ENCODE data around the gene PRR35. TPM values are rescaled to one million over a fixed set of nuclear protein-coding genes. Genes with fewer than 3 reads are reported as not detected.

PRR35 gene
- total RNA-seq, 2 donors from 2014 or later: not detected

DNA sequence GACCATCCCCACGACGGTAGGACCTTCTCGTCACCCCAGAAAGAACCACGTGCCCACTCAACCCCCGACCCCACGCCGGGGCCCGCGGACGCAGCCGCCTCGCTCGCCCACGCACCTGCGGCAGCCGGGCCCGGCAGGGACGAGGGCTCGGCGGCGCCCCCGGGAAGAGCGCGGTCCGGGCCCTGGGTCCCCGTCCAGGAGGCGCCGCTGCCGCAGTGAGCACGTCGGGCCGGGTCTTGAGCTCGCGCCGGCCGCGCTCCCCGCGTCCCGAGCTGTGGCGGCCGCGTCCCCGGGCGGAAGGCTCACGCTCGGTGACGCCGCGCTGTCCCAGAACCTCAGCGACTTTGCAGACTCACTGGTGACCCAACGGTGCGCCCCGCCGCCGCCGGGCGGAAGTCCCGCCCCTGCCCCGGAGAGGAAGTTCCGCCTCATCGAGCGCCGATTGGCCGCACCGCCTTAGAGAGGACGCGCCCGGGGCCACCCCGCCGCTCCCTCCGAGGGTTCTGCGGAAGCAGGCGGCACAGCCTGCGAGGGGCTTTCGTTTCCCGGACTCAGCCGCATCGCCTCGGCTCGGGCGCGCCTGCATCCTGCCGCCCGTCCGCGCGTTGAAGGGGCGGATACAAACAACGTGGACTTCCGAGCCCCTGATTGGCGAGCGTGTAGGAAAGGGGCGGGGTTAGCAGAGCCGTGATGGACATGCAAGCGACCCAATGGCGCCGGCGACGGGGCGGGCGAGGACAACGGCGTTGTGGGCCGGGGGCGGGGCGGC, 28.9 kb downstream of the PRR35 start:
- Histone ChIP-seq H3K4me1 (peaks cover 70% of the 10 kb centered on the region), H3K4me3 (peak overlapping the region; percentile 44 to 69), H3K9me3 (no peaks in the 10 kb centered on the region), H3K27me3 (no peaks in the 10 kb centered on the region), H3K27ac (peak overlapping the region; percentile 98 to 100 (median 99)), H3K36me3 (replicated peaks in 1 of 2; ENCODE audit: insufficient read depth in 1 of 2, low read depth in 2 of 2) (no peaks in the 10 kb centered on the region)
- WGBS, 2 donors: 0% methylated on average over 106 of the region's 107 CpGs; no CpG with 5 or more reads in 1 of the 2 donors
- TF ChIP-seq, protein P1, sequence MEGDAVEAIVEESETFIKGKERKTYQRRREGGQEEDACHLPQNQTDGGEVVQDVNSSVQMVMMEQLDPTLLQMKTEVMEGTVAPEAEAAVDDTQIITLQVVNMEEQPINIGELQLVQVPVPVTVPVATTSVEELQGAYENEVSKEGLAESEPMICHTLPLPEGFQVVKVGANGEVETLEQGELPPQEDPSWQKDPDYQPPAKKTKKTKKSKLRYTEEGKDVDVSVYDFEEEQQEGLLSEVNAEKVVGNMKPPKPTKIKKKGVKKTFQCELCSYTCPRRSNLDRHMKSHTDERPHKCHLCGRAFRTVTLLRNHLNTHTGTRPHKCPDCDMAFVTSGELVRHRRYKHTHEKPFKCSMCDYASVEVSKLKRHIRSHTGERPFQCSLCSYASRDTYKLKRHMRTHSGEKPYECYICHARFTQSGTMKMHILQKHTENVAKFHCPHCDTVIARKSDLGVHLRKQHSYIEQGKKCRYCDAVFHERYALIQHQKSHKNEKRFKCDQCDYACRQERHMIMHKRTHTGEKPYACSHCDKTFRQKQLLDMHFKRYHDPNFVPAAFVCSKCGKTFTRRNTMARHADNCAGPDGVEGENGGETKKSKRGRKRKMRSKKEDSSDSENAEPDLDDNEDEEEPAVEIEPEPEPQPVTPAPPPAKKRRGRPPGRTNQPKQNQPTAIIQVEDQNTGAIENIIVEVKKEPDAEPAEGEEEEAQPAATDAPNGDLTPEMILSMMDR (IDR thresholded peaks at IDR 0.05): no peak
- TF ChIP-seq POLR2A (IDR thresholded peaks at IDR 0.05): peak; percentile 91 to 97 (median 93)
- ATAC-seq (peak; percentile 73), DNase-seq (peak; percentile 97 to 98 (median 98))
- intact Hi-C loops (cut with DNase I): no loop called here

- H3K4me1 ChIP-seq: peaks cover 73% of the 10 kb centered on the region
- 0% methylated on average over 58 of the region's 67 CpGs; no CpG with 5 or more reads in 1 of the 2 donors for WGBS, 2 donors
- DNase-seq (peak; percentile 99 to 100 (median 99)), ATAC-seq (peak; percentile 79)
- no peaks in the 10 kb centered on the region for H3K36me3 ChIP-seq (replicated peaks in 1 of 2; ENCODE audit: insufficient read depth in 1 of 2, low read depth in 2 of 2)
- intact Hi-C loops (cut with DNase I): no loop called here
- no peaks in the 10 kb centered on the region for H3K27me3 ChIP-seq
- peak within 1 kb of the TSS; percentile 98 to 100 (median 99) for H3K27ac ChIP-seq
- TF ChIP-seq, protein P1 (IDR thresholded peaks at IDR 0.05): peak in 4 of 7 experiments; percentile 18 to 36 (median 31)
- no peak for TF ChIP-seq POLR2A (IDR thresholded peaks at IDR 0.05)
- H3K4me3 ChIP-seq: peak within 1 kb of the TSS; percentile 69 to 79
- no peaks in the 10 kb centered on the region for H3K9me3 ChIP-seq
Measured at GRCh38 chr16:589658-590187, 29.5 kb downstream of the PRR35 start, which contains the start of gene RAB40C. Gene RAB40C, plus strand, starts transcription at chr16:590066. Its CDS starts 226 bp downstream, at chr16:590292.

GRCh38 chr16:590188-590814, 30.1 kb downstream of the PRR35 start:
- Histone ChIP-seq H3K4me1 (peaks cover 77% of the 10 kb centered on the region), H3K27ac (peak overlapping the region; percentile 91 to 96 (median 94)), H3K4me3 (peak overlapping the region; percentile 59 to 79), H3K27me3 (no peaks in the 10 kb centered on the region), H3K36me3 (replicated peaks in 1 of 2; ENCODE audit: insufficient read depth in 1 of 2, low read depth in 2 of 2) (no peaks in the 10 kb centered on the region), H3K9me3 (no peaks in the 10 kb centered on the region)
- intact Hi-C loops (cut with DNase I): no loop called here
- 0% methylated on average over 69 of the region's 71 CpGs; no CpG with 5 or more reads in 1 of the 2 donors for WGBS, 2 donors
- ATAC-seq (peak; percentile 1), DNase-seq (peak in 2 of 4 donors; percentile 61)
- peak; percentile 47 to 60 (median 47) for TF ChIP-seq POLR2A (IDR thresholded peaks at IDR 0.05)
- TF ChIP-seq, protein P1 (IDR thresholded peaks at IDR 0.05): peak in 1 of 7 experiments; percentile 17

- no peak for TF ChIP-seq POLR2A (IDR thresholded peaks at IDR 0.05)
- TF ChIP-seq, protein P1 (IDR thresholded peaks at IDR 0.05): no peak
- DNase-seq (no peak), ATAC-seq (no peak)
- intact Hi-C loops (cut with DNase I): no loop called here
- Histone ChIP-seq H3K4me1 (peaks cover 77% of the 10 kb centered on the region), H3K27ac (peak overlapping the region; percentile 91 to 96 (median 94)), H3K36me3 (replicated peaks in 1 of 2; ENCODE audit: insufficient read depth in 1 of 2, low read depth in 2 of 2) (no peaks in the 10 kb centered on the region), H3K9me3 (no peaks in the 10 kb centered on the region), H3K27me3 (no peaks in the 10 kb centered on the region), H3K4me3 (peak overlapping the region; percentile 59 to 79)
- WGBS, 2 donors: 13 to 16% methylated on average over 10 of the region's 10 CpGs
Measured at GRCh38 chr16:590815-591200, 30.6 kb downstream of the PRR35 start.
